ENCODE results near the gene SPATA20.

SPATA20 gene

GRCh38 chr17:50557630-50558029, 10.7 kb downstream of the SPATA20 start:
- H3K4me1 ChIP-seq (ENCODE audit: control insufficient read depth, insufficient read depth, low read length): peaks cover 29% of the 10 kb centered on the region
- no peak overlapping the region for H3K4me3 ChIP-seq (ENCODE audit: low read length)
- H3K36me3 ChIP-seq (ENCODE audit: control insufficient read depth, insufficient read depth, low read length): no peaks in the 10 kb centered on the region
- H3K27me3 ChIP-seq (ENCODE audit: control insufficient read depth, insufficient read depth, low read length): peaks cover 41% of the 10 kb centered on the region
- no peaks in the 10 kb centered on the region for H3K9me3 ChIP-seq (ENCODE audit: control insufficient read depth, low read length)
- no peak overlapping the region for H3K9ac ChIP-seq (ENCODE audit: low read length)

GRCh38 chr17:50558091-50558490, 11.1 kb downstream of the SPATA20 start:
- Histone ChIP-seq H3K9ac (ENCODE audit: low read length) (no peak overlapping the region), H3K4me1 (ENCODE audit: control insufficient read depth, insufficient read depth, low read length) (peaks cover 29% of the 10 kb centered on the region), H3K36me3 (ENCODE audit: control insufficient read depth, insufficient read depth, low read length) (no peaks in the 10 kb centered on the region), H3K9me3 (ENCODE audit: control insufficient read depth, low read length) (no peaks in the 10 kb centered on the region), H3K4me3 (ENCODE audit: low read length) (no peak overlapping the region), H3K27me3 (ENCODE audit: control insufficient read depth, insufficient read depth, low read length) (peaks cover 46% of the 10 kb centered on the region)

DNA sequence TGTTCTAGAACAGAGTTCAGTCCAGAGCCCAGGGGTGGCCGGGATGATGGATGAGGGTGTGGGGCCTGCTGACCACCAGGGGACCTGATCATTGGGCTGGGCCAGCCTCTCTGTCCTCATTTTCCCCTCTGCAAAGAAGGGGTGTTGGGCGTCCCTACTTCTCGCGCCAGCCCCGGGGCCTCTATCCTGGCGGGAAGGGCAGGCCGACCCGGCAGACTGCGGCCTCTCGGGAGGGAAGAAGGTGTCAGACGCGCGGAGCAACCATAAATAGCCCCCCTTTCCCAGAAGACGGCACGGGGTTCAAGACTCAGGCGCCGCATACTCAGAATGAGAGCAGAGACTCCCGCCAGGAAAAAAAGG, 11.6 kb downstream of the SPATA20 start:
- no peaks in the 10 kb centered on the region for H3K9me3 ChIP-seq (ENCODE audit: control insufficient read depth, low read length)
- no peak overlapping the region for H3K9ac ChIP-seq (ENCODE audit: low read length)
- peaks cover 29% of the 10 kb centered on the region for H3K4me1 ChIP-seq (ENCODE audit: control insufficient read depth, insufficient read depth, low read length)
- peaks cover 50% of the 10 kb centered on the region for H3K27me3 ChIP-seq (ENCODE audit: control insufficient read depth, insufficient read depth, low read length)
- no peaks in the 10 kb centered on the region for H3K36me3 ChIP-seq (ENCODE audit: control insufficient read depth, insufficient read depth, low read length)
- no peak overlapping the region for H3K4me3 ChIP-seq (ENCODE audit: low read length)

- no peaks in the 10 kb centered on the region for H3K36me3 ChIP-seq (ENCODE audit: control insufficient read depth, insufficient read depth, low read length)
- no peaks in the 10 kb centered on the region for H3K9me3 ChIP-seq (ENCODE audit: control insufficient read depth, low read length)
- peaks cover 29% of the 10 kb centered on the region for H3K4me1 ChIP-seq (ENCODE audit: control insufficient read depth, insufficient read depth, low read length)
- no peak overlapping the region for H3K4me3 ChIP-seq (ENCODE audit: low read length)
- no peak overlapping the region for H3K9ac ChIP-seq (ENCODE audit: low read length)
- H3K27me3 ChIP-seq (ENCODE audit: control insufficient read depth, insufficient read depth, low read length): peaks cover 55% of the 10 kb centered on the region
Measured at GRCh38 chr17:50558941-50559614, 12.1 kb downstream of the SPATA20 start.

DNA sequence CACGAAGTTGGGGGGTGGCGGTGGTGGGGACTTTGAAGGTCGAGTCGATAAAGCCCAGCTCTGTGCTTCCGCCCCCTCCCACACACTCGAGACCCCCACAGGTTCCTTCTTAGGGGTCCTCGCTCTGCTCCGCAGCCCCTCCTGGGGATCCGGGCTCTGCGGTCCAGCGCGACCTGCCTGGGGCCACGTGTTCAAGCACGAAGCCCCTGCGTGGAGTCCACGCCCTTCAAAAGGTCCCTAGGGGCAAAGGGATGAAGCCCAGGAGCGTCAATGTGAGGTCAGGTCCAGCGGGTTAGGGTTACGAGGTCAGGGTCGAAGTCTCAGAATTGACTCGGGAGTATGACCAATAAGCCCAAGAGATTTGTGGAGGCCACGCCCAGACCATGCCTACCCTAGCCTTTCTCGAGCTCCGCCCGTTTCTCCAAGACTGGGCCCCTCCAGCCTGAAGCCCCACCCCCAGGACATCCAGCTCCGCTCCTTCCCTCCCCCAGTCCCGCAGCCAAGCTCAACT, 12.8 kb downstream of the SPATA20 start:
- Histone ChIP-seq H3K27me3 (ENCODE audit: control insufficient read depth, insufficient read depth, low read length) (peaks cover 62% of the 10 kb centered on the region), H3K9ac (ENCODE audit: low read length) (peak overlapping the region; percentile 15), H3K4me1 (ENCODE audit: control insufficient read depth, insufficient read depth, low read length) (peaks cover 29% of the 10 kb centered on the region), H3K4me3 (ENCODE audit: low read length) (peak overlapping the region; percentile 80), H3K36me3 (ENCODE audit: control insufficient read depth, insufficient read depth, low read length) (no peaks in the 10 kb centered on the region), H3K9me3 (ENCODE audit: control insufficient read depth, low read length) (no peaks in the 10 kb centered on the region)

DNA sequence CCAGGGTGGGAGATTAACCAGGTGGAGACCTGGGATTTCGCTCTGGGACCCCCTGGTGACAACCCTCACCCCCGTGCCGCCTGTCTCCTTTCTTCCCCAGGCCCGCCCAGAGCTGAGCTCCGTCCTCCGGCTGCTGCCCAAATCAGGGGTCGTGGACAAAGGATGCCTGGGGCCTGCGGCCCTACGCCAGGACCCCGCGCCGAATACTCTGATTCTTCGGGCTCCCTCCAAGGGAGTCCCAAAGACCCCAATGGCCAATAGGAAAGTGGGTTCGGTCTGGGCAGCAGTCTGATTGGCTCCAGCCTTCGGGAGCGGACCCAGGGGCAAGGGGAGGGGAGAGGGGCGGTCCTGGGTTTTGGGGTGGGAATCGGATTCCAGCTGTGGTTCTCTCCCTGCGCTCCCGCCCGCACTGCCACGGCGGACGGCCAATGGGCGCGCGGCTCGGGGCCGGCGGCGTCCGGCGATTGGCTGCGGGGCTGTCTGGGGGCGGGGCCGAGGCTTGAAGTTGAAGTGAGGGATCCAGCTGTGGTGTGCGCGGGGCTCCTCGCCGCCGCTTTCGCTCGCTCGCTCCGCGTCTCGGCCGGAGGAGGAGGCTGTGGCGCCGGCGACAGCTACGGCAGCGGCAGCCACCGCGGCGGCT, 13.3 kb downstream of the SPATA20 start, which contains the start of gene CACNA1G:
Gene CACNA1G, plus strand, starts transcription at position 531 of the 640 bp plus-strand sequence. CDS start 745 bp downstream, outside the sequence.
- peak within 1 kb of the TSS; percentile 15 for H3K9ac ChIP-seq (ENCODE audit: low read length)
- peaks cover 66% of the 10 kb centered on the region for H3K27me3 ChIP-seq (ENCODE audit: control insufficient read depth, insufficient read depth, low read length)
- H3K4me1 ChIP-seq (ENCODE audit: control insufficient read depth, insufficient read depth, low read length): peaks cover 29% of the 10 kb centered on the region

DNA sequence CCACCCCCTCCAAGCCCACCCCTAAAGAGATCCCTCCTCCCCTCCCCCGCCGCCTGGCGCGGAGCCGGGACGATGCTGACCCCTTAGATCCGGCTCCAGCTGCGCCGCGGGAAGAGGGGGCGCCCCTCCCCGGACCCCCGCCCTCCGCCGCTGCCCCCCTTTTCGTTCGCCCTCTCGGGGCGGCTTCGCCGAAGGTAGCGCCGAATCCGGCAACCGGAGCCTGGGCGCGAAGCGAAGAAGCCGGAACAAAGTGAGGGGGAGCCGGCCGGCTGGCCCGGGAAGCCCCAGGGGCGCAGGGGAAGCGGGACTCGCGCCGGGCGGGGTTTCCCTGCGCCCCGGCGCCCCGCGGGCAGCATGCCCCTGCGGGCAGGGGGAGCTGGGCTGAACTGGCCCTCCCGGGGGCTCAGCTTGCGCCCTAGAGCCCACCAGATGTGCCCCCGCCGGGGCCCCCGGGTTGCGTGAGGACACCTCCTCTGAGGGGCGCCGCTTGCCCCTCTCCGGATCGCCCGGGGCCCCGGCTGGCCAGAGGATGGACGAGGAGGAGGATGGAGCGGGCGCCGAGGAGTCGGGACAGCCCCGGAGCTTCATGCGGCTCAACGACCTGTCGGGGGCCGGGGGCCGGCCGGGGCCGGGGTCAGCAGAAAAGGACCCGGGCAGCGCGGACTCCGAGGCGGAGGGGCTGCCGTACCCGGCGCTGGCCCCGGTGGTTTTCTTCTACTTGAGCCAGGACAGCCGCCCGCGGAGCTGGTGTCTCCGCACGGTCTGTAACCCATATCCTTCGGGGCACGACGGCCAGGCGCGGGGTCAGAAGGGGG, 14.2 kb downstream of the SPATA20 start:
- H3K4me3 ChIP-seq (ENCODE audit: low read length): no peak overlapping the region
- no peaks in the 10 kb centered on the region for H3K36me3 ChIP-seq (ENCODE audit: control insufficient read depth, insufficient read depth, low read length)
- peaks cover 29% of the 10 kb centered on the region for H3K4me1 ChIP-seq (ENCODE audit: control insufficient read depth, insufficient read depth, low read length)
- H3K9me3 ChIP-seq (ENCODE audit: control insufficient read depth, low read length): no peaks in the 10 kb centered on the region
- H3K27me3 ChIP-seq (ENCODE audit: control insufficient read depth, insufficient read depth, low read length): peaks cover 74% of the 10 kb centered on the region
- no peak overlapping the region for H3K9ac ChIP-seq (ENCODE audit: low read length)

More for the DNA sequence above, 13.3 kb downstream of the SPATA20 start, which contains the start of gene CACNA1G:
- H3K36me3 ChIP-seq (ENCODE audit: control insufficient read depth, insufficient read depth, low read length): no peaks in the 10 kb centered on the region
- H3K4me3 ChIP-seq (ENCODE audit: low read length): peak within 1 kb of the TSS; percentile 80
- H3K9me3 ChIP-seq (ENCODE audit: control insufficient read depth, low read length): no peaks in the 10 kb centered on the region

- H3K4me1 ChIP-seq (ENCODE audit: control insufficient read depth, insufficient read depth, low read length): peaks cover 29% of the 10 kb centered on the region
- H3K27me3 ChIP-seq (ENCODE audit: control insufficient read depth, insufficient read depth, low read length): peaks cover 79% of the 10 kb centered on the region
- H3K4me3 ChIP-seq (ENCODE audit: low read length): no peak overlapping the region
- H3K9ac ChIP-seq (ENCODE audit: low read length): no peak overlapping the region
- H3K36me3 ChIP-seq (ENCODE audit: control insufficient read depth, insufficient read depth, low read length): no peaks in the 10 kb centered on the region
- H3K9me3 ChIP-seq (ENCODE audit: control insufficient read depth, low read length): no peaks in the 10 kb centered on the region
Measured at GRCh38 chr17:50561746-50562141, 14.8 kb downstream of the SPATA20 start.

DNA sequence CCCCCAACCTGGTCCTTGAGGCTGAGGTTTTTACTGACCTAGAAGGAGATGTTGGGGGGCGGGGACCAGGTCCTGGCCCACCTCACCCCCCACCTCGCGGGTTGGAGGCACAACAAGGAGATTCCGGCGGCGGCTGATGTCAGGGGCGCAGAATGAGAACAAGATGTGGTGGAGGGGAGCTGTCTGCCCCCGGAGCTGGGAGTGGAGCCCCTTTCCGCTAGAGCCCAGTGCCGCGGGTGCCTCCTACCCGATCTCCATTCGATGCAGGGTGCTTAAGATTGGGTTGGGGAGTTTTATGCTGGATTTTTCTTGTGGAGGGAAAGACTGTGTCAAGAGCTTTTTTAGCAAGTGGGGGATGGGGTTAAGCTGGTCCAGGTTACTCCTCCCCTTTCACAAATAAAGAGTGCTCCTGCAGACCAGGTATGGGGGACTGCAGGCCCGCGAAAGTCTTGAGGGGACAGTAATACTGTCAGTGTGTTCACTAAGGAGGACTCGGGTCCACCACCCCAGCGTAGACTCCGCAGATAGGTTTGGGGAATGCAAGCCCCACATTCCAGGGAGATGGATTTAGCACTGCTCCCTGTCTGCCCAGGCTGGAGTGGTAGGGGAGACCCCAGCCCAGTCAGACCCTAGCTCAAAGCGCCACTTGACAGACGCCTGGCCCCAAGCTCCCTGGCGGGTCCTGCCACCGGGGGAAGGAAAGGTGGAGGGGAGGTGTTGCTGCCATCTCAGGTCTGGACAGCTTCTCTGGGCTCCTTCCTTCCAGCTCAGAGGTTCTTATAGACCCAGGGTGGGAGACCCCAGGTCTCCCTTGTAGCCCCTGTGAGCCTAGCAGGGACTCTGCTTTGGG, 15.5 kb downstream of the SPATA20 start:
- Histone ChIP-seq H3K36me3 (ENCODE audit: control insufficient read depth, insufficient read depth, low read length) (no peaks in the 10 kb centered on the region), H3K27me3 (ENCODE audit: control insufficient read depth, insufficient read depth, low read length) (peaks cover 84% of the 10 kb centered on the region), H3K9me3 (ENCODE audit: control insufficient read depth, low read length) (no peaks in the 10 kb centered on the region), H3K4me3 (ENCODE audit: low read length) (no peak overlapping the region), H3K9ac (ENCODE audit: low read length) (no peak overlapping the region), H3K4me1 (ENCODE audit: control insufficient read depth, insufficient read depth, low read length) (peaks cover 29% of the 10 kb centered on the region)

- no peak overlapping the region for H3K4me3 ChIP-seq (ENCODE audit: low read length)
- H3K4me1 ChIP-seq (ENCODE audit: control insufficient read depth, insufficient read depth, low read length): peaks cover 29% of the 10 kb centered on the region
- H3K9ac ChIP-seq (ENCODE audit: low read length): no peak overlapping the region
- H3K9me3 ChIP-seq (ENCODE audit: control insufficient read depth, low read length): no peaks in the 10 kb centered on the region
- peaks cover 82% of the 10 kb centered on the region for H3K27me3 ChIP-seq (ENCODE audit: control insufficient read depth, insufficient read depth, low read length)
- H3K36me3 ChIP-seq (ENCODE audit: control insufficient read depth, insufficient read depth, low read length): no peaks in the 10 kb centered on the region
Measured at GRCh38 chr17:50563092-50563511, 16.1 kb downstream of the SPATA20 start.

GRCh38 chr17:50564916-50565315, 17.9 kb downstream of the SPATA20 start:
- Histone ChIP-seq H3K9ac (ENCODE audit: low read length) (no peak overlapping the region), H3K4me3 (ENCODE audit: low read length) (no peak overlapping the region), H3K9me3 (ENCODE audit: control insufficient read depth, low read length) (no peaks in the 10 kb centered on the region), H3K4me1 (ENCODE audit: control insufficient read depth, insufficient read depth, low read length) (peaks cover 16% of the 10 kb centered on the region), H3K36me3 (ENCODE audit: control insufficient read depth, insufficient read depth, low read length) (no peaks in the 10 kb centered on the region), H3K27me3 (ENCODE audit: control insufficient read depth, insufficient read depth, low read length) (peaks cover 70% of the 10 kb centered on the region)

All from mucosa of stomach (tissue), 1 donor.